Measurements from ENCODE around the gene TMEM167B.

The TMEM167B gene

DNA sequence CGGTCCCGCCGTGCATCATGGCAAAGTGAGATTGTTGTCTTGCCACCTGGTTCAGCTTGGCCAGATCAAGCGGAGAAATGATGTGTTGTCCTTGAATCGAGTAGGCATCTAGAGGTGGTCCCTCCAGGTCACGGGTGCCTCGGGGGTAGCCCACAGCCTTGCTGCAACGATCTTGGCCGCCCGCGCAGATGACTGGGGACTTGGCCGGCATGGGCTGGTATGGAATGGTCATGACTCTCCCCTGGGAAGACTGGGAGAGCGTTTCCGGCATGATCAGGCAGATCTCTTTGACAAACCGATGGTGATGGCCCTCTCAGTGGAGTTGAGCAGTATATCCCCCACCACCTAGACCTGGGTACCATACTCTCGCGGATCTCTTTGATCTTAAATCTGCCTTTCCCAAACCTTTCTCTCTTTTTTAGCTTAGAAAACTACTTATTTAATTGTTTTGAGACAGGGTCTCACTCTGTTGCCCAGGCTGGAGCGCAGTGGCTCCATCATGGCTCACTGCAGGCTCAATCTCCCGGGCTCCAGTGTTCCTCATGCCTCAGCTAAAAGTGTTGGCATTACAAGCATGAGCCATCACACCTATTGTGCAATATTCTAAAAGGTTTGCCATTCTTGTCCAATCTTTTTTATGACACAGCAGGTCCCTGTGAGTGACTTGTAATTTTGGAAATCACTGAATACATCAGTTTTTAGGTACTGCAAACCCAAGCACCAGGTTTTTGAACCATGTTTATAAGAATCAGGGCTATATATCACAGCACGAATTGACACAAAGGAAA lies 14.0 kb downstream of the TMEM167B start:
- no peaks in the 10 kb centered on the region for H3K9me3 ChIP-seq (ENCODE audit: insufficient read depth, low read length)
- no peak overlapping the region for H2AFZ ChIP-seq (ENCODE audit: low read depth, low read length, severe bottlenecking)
- H3K9me2 ChIP-seq (replicated peaks; ENCODE audit: insufficient read depth, low read length) = no peaks in the 10 kb centered on the region
- no peak for TF ChIP-seq EZH2phosphoT487 (conservative IDR thresholded peaks at IDR 0.05; ENCODE audit: low read length)
- TF ChIP-seq, protein P1, sequence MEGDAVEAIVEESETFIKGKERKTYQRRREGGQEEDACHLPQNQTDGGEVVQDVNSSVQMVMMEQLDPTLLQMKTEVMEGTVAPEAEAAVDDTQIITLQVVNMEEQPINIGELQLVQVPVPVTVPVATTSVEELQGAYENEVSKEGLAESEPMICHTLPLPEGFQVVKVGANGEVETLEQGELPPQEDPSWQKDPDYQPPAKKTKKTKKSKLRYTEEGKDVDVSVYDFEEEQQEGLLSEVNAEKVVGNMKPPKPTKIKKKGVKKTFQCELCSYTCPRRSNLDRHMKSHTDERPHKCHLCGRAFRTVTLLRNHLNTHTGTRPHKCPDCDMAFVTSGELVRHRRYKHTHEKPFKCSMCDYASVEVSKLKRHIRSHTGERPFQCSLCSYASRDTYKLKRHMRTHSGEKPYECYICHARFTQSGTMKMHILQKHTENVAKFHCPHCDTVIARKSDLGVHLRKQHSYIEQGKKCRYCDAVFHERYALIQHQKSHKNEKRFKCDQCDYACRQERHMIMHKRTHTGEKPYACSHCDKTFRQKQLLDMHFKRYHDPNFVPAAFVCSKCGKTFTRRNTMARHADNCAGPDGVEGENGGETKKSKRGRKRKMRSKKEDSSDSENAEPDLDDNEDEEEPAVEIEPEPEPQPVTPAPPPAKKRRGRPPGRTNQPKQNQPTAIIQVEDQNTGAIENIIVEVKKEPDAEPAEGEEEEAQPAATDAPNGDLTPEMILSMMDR (IDR thresholded peaks at IDR 0.05; ENCODE audit: insufficient read depth, low read length, poor library complexity, severe bottlenecking) = no peak
- no peak overlapping the region for H3K4me2 ChIP-seq (ENCODE audit: low read depth, low read length, poor library complexity, severe bottlenecking)
- no peaks in the 10 kb centered on the region for H4K20me1 ChIP-seq (ENCODE audit: low read depth, low read length)
- peaks cover 18% of the 10 kb centered on the region for H3K79me2 ChIP-seq (ENCODE audit: insufficient read depth, low read length)
- peaks cover 10% of the 10 kb centered on the region; the same call in 1 of the 2 replicates for H3F3A ChIP-seq (ENCODE audit: insufficient read depth)
- no peaks in the 10 kb centered on the region for H3K27me3 ChIP-seq (ENCODE audit: low read length)
- no peak overlapping the region for H3K4me3 ChIP-seq (ENCODE audit: insufficient read depth, low read length, poor library complexity, severe bottlenecking)
- no peaks in the 10 kb centered on the region; the same call in 1 of the 2 replicates for H3K36me3 ChIP-seq (ENCODE audit: low read length)
- H3K27ac ChIP-seq (ENCODE audit: low read depth, low read length) = no peak overlapping the region
- no peak overlapping the region for H3K9ac ChIP-seq (ENCODE audit: low read length)

DNA sequence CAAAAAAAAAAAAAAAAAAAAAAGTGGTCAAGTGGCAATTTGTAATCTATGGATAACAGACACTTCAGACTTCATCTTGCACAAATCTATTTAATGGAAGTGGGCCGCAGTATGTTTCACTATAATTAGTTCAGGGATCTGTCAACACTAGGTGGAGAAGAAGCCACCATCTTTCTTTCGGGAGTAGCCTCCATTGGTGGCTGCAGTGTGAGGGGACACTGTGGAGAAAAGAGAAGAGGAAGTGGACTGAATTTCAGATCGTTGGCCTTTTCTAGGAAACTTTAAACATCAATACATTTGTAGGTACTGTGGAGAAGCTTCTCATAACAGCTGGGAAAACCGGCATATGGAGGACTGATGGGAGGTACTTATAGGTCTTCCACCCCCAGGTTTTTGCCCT lies 15.3 kb downstream of the TMEM167B start:
- no peaks in the 10 kb centered on the region for H3K9me3 ChIP-seq (ENCODE audit: insufficient read depth, low read length)
- no peak overlapping the region for H3K4me3 ChIP-seq (ENCODE audit: insufficient read depth, low read length, poor library complexity, severe bottlenecking)
- H3K4me2 ChIP-seq (ENCODE audit: low read depth, low read length, poor library complexity, severe bottlenecking) = no peak overlapping the region
- no peaks in the 10 kb centered on the region for H4K20me1 ChIP-seq (ENCODE audit: low read depth, low read length)
- H3K9ac ChIP-seq (ENCODE audit: low read length) = no peak overlapping the region
- TF ChIP-seq EZH2phosphoT487 (conservative IDR thresholded peaks at IDR 0.05; ENCODE audit: low read length) = no peak
- TF ChIP-seq, protein P1 (IDR thresholded peaks at IDR 0.05; ENCODE audit: insufficient read depth, low read length, poor library complexity, severe bottlenecking) = no peak
- no peaks in the 10 kb centered on the region for H3K27me3 ChIP-seq (ENCODE audit: low read length)
- no peaks in the 10 kb centered on the region; the same call in 1 of the 2 replicates for H3K36me3 ChIP-seq (ENCODE audit: low read length)
- no peak overlapping the region for H2AFZ ChIP-seq (ENCODE audit: low read depth, low read length, severe bottlenecking)
- H3K9me2 ChIP-seq (replicated peaks; ENCODE audit: insufficient read depth, low read length) = no peaks in the 10 kb centered on the region
- peaks cover 10% of the 10 kb centered on the region for H3K79me2 ChIP-seq (ENCODE audit: insufficient read depth, low read length)
- H3F3A ChIP-seq (ENCODE audit: insufficient read depth) = peaks cover 10% of the 10 kb centered on the region; the same call in 1 of the 2 replicates
- no peak overlapping the region for H3K27ac ChIP-seq (ENCODE audit: low read depth, low read length)

DNA sequence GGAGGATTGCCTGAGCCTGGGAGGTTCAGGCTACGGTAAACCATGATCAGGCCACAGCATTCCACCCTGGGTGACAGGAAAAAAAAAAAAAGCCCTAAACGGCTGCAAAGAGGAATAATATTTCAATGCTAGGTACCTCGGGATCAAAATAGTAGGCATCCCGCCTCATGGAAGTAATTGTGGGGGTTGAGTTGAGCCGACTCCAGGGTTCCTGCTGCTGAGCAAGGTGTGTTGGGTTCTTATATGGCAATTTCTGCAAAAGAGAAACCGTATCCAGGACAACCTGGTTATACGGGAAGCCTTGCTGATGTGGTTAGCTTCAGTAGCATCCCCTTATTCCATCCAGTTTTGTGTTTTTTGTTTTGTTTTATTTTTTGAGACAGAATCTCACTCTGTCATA lies 17.2 kb downstream of the TMEM167B start:
- Histone ChIP-seq H3K4me2 (ENCODE audit: low read depth, low read length, poor library complexity, severe bottlenecking) (no peak overlapping the region), H3K9me3 (ENCODE audit: insufficient read depth, low read length) (no peaks in the 10 kb centered on the region), H3K9ac (ENCODE audit: low read length) (no peak overlapping the region), H3K36me3 (ENCODE audit: low read length) (no peaks in the 10 kb centered on the region), H3K27me3 (ENCODE audit: low read length) (no peaks in the 10 kb centered on the region), H3F3A (ENCODE audit: insufficient read depth) (peaks cover 19% of the 10 kb centered on the region), H3K4me3 (ENCODE audit: insufficient read depth, low read length, poor library complexity, severe bottlenecking) (no peak overlapping the region), H3K27ac (ENCODE audit: low read depth, low read length) (no peak overlapping the region), H3K79me2 (ENCODE audit: insufficient read depth, low read length) (no peaks in the 10 kb centered on the region), H4K20me1 (ENCODE audit: low read depth, low read length) (no peaks in the 10 kb centered on the region), H2AFZ (ENCODE audit: low read depth, low read length, severe bottlenecking) (no peak overlapping the region), H3K9me2 (replicated peaks; ENCODE audit: insufficient read depth, low read length) (no peaks in the 10 kb centered on the region)
- TF ChIP-seq EZH2phosphoT487 (conservative IDR thresholded peaks at IDR 0.05; ENCODE audit: low read length) = no peak
- TF ChIP-seq, protein P1 (IDR thresholded peaks at IDR 0.05; ENCODE audit: insufficient read depth, low read length, poor library complexity, severe bottlenecking) = no peak

Measured in SU-DHL-6 (cell line).